ENCODE data around the gene PSAT1.
A peak's percentile ranks its signal among the peaks of the same experiment; 100 is the strongest.

Gene PSAT1

DNA sequence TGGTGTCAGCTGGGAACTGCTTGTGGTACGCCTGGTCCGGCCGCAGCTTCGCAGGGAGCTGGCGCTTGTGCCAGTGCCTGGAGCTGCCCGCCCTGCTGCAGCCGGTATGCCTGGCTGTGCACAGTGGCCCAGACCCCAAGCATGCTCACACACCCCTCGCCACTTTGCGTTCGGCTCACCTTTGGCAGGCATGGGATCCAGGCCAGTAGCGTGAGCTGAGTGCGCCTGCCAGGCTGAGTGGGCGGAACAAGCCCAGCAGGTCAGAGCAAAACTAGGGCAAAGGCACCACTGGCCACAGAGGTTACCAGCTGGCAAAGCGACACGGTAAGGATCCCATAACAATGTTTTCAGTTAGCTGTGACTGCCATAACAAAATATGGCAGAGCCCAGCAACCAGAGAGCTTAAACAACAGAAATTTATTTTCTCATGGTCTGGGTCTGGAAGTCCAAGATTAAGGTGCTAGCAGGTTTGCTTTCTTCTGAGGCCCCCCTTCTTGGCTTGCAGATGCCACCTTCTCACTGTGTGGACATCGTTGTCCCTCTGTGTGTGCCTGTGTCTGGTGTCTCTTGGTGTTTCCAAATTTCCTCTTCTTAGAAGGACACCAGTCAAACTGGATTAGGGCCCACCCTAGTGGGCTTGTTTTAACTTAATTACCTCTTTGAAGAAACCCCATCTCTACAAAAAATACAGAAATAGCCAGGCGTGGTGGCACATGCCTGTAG, 61.6 kb downstream of the PSAT1 start:
- TF ChIP-seq, protein P1, sequence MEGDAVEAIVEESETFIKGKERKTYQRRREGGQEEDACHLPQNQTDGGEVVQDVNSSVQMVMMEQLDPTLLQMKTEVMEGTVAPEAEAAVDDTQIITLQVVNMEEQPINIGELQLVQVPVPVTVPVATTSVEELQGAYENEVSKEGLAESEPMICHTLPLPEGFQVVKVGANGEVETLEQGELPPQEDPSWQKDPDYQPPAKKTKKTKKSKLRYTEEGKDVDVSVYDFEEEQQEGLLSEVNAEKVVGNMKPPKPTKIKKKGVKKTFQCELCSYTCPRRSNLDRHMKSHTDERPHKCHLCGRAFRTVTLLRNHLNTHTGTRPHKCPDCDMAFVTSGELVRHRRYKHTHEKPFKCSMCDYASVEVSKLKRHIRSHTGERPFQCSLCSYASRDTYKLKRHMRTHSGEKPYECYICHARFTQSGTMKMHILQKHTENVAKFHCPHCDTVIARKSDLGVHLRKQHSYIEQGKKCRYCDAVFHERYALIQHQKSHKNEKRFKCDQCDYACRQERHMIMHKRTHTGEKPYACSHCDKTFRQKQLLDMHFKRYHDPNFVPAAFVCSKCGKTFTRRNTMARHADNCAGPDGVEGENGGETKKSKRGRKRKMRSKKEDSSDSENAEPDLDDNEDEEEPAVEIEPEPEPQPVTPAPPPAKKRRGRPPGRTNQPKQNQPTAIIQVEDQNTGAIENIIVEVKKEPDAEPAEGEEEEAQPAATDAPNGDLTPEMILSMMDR (conservative IDR thresholded peaks at IDR 0.05) = no peak
- no peak overlapping the region for H3K27ac ChIP-seq

DNA sequence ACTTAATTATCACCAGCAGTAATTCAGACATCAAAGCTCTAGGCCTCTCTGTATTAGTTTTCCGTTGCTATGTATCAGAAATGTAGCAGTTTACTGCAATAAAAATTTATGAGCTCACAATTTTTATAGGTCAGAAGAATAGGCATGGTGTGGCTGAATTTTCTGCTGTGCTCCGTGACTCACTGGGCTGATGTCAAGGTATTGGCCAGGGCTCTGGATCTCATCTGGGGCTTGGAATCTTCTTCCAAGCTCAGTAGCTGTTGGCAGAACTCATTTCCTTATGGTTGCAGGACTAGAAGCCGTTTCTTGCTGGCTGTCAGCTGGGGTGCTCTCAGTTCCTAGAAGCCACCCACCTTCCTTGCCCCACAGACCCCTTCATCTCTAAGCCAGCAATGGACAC, 66.3 kb downstream of the PSAT1 start:
- TF ChIP-seq, protein P1 (conservative IDR thresholded peaks at IDR 0.05) = no peak
- peak overlapping the region; percentile 19 for H3K27ac ChIP-seq

DNA sequence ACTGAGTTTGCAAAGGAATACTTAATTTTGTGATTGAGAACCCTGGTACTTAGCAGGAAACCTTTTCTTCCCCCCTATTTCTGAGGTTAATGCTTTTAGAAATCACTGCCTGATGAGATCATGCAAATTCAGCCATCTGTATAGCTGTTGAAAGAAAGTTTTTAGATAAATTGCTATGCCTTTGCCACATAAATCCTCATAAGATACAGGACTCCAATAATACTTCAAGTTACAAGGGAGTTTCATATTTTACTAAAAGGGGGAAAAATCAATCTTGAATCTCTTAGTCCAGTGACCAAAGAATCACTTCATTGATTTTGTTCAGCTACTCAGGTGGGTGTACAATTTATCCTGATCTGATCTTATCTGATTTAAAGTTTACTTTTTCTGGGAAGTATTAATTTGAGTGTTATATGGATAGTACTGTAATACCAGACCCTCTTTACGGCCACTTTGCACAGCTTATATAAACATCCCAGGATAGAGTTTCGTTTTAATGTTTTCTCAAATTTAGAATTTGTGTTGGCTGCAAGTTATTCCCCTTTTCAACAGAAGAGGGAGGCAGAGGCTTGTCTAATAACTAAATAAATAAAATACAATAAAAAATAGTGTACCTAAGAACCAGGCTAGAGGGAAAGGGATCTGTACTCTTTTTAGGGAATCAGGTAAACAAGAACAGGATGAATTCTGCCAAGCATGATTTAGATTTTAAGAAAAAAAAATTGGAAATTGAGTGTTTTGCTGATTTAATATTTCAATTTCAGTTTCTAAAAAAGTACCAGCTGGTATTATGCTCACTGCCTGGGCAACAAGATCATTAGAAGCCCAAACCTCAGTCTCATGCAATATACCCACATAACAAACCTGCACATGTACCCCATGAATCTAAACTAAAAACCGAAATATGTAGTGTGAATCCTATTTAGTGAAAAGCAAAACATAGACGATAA, 69.1 kb downstream of the PSAT1 start:
- no peak overlapping the region for H3K27ac ChIP-seq
- TF ChIP-seq, protein P1 (conservative IDR thresholded peaks at IDR 0.05) = peak; percentile 87

DNA sequence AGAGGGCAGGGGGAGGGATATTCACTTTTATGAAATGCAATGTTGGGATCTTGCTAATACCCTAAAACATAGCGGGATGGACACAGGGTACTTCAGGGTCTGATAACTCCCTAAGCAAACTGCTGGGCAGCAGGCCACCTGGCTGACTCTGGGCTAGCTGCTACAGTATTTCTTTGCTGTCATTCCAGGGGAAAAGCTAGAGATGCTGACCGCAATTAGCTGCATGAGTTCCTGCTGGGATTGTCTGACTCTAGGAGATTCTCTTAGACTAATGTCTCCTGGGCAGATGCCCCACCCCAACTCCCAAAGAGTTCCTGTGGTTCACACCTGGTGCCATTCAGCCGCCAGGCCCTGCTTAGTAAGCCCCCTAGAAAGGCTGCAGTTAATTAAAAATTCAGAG, 69.9 kb downstream of the PSAT1 start:
- TF ChIP-seq, protein P1 (conservative IDR thresholded peaks at IDR 0.05) = no peak
- H3K27ac ChIP-seq = no peak overlapping the region

DNA sequence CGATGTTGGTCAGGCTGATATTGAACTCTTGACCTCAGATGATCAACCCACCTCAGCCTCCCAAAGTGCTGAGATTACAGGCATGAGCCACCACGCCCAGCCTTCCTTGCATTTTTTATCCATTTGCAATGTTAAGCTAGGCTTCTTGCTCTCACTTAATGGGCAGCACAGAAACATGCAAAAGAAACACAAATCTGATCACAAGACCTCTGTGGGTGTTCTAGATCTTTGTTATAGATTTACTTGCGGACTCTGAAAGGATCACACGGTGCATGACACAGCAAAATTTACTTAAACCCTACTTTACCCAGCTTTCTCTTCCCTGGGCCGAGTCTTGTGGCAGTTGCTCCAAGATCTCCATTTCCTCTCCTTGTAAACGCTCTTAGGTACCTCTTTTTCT, 71.3 kb downstream of the PSAT1 start:
- H3K27ac ChIP-seq = no peak overlapping the region
- TF ChIP-seq, protein P1 (conservative IDR thresholded peaks at IDR 0.05) = no peak

DNA sequence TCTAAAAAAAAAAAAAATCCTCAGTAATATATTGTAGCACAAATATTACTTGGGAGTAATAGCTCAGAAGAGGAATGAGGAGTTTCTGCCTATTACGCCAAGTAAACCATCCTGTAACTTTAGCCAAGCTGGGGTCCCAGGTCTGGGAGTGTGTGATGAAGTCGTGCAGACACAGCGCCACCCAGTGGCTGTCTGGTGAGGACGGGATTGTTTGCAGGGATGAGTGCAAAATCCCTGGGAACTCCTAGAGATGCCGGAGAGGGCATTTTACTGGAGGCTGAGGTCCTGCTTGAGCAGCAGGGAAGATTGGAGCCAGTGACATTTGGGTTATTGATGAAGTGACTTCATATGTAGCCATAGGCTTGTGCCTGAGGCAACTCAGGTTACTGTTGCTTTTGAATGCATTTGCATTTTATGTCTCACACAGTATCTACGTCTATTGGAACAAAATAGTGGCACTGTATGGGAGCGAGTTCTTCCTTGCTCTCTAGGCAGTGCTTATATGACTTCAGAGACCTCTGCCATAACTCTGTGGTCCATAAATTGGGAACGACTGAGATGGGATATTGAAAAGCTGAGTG, 72.8 kb downstream of the PSAT1 start:
- no peak overlapping the region for H3K27ac ChIP-seq
- TF ChIP-seq, protein P1 (conservative IDR thresholded peaks at IDR 0.05) = peak; percentile 85

DNA sequence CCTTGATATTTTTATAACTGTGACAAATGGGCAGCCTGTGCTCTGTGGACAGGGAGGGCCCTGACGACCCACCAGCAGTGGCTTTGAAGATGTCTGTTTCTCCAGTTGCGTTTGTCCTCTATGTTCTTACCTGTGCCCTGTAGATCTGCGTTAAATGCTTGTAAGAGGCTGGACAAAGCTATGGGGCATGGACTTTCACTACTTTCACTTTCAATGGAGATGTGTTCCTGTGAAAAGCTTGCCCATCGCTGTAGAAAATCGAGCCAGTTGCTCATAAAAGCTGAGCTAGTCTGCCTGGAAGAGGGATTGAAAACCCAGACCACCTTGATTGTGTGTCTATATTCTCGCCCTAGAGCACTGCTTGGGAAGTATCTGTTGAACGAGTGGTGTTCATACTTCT, 74.1 kb downstream of the PSAT1 start:
- TF ChIP-seq, protein P1 (conservative IDR thresholded peaks at IDR 0.05) = no peak

More for the DNA sequence above, 74.1 kb downstream of the PSAT1 start:
- H3K27ac ChIP-seq = peak overlapping the region; percentile 73
